Transverse colon (tissue), 4 donors: ENCODE data around the gene OOSP2. TPM values are rescaled to one million over a fixed set of nuclear protein-coding genes. Genes with fewer than 3 reads are reported as not detected.

Experiments used
- DNase-seq: peaks from one replicate; pipeline ENCODE4 v3.0.0-alpha.2; 2019
- H3K27ac ChIP-seq, 4 donors: fragments of 200-600 bp; sonication (generic); 2 replicates each; pipeline ENCODE4 v1.5.1; 2016 to 2018; ENCODE audit warnings: inconsistent platforms in 4 of 4
- H3K27me3 ChIP-seq: fragments of 200-600 bp; sonication (generic); 2 replicates; pipeline ENCODE4 v1.5.1; 2017; ENCODE audit warnings: inconsistent platforms
- H3K36me3 ChIP-seq, 4 donors: fragments of 200-600 bp; sonication (generic); 2 replicates each; pipeline ENCODE4 v1.5.1; 2017 to 2019; ENCODE audit warnings: inconsistent platforms in 4 of 4
- H3K4me1 ChIP-seq, 4 donors: fragments of 200-600 bp; sonication (generic); 2 replicates each; pipeline ENCODE4 v1.5.1; 2017 to 2020; ENCODE audit warnings: inconsistent platforms in 4 of 4
- H3K4me3 ChIP-seq, 4 donors: fragments of 200-600 bp; sonication (generic); 1 replicate in 1 of 4; 2 replicates in 3 of 4; pipeline versions ENCODE4 v1.5.1 to v1.6.1; 2017 to 2019; ENCODE audit warnings: inconsistent platforms in 4 of 4
- H3K9me3 ChIP-seq, 2 donors: fragments of 200-600 bp; sonication (generic); 2 replicates each; pipeline ENCODE4 v1.5.1; 2017 to 2019; ENCODE audit warnings: inconsistent platforms in 2 of 2
- EP300 ChIP-seq: sonication (generic); formaldehyde crosslinking; IDR thresholded peaks from one replicate; pipeline ENCODE4 v1.6.1; 2017; ENCODE audit warnings: antibody characterized with exemption, low read depth
- POLR2A ChIP-seq: fragments of 450-650 bp; IDR thresholded peaks from one replicate; pipeline ENCODE4 v1.6.1; 2016; ENCODE audit warnings: antibody characterized with exemption, mild to moderate bottlenecking, moderate library complexity
- POLR2AphosphoS5 ChIP-seq, 3 donors: sonication (generic); formaldehyde crosslinking; IDR thresholded peaks; one replicate each; pipeline ENCODE4 v1.6.1; 2016; ENCODE audit warnings: antibody characterized with exemption in 3 of 3
- WGBS, 2 donors: methylation state at CpG; one replicate each; pipeline ENCODE4 v1.1.5; 2018; ENCODE audit warnings: low coverage in 1 of 2; 5-methylcytosine and 5-hydroxymethylcytosine counted together
- in situ Hi-C, 4 donors: fragments of 200-750 bp; cut with MboI; loops; one replicate each; pipeline versions ENCODE4 v1.15.0 to v1.15.1; 2017; ENCODE audit warnings: low sequenced_read_pairs in 3 of 4, low pct_ligation_motif_present in 1 of 4, low pct_unique_long_range_greater_than_20kb in 1 of 4
- intact Hi-C: fragments of 100-400 bp; cut with DNase I; formaldehyde crosslinking; loops from one replicate; pipeline ENCODE4 v1.15.1; 2023; ENCODE audit warnings: low total_unique reads
- total RNA-seq, 4 donors: library from RNA; depleted of rRNA; stranded (reverse); fragments of >200 nt; gene quantifications; one replicate each; pipeline ENCODE4 v1.1.0, GENCODE V29; 2016
- TF ChIP-seq, protein P1 (sequence below), 5 experiments: fragments of 200-600 bp in 3 of 5; fragments of 450-650 bp in 2 of 5; sonication (generic) in 3 of 5; IDR thresholded peaks; 1 replicate in 2 of 5; 2 replicates in 3 of 5; pipeline ENCODE4 v1.5.1; 2016 to 2017; ENCODE audit warnings: antibody characterized with exemption in 5 of 5, inconsistent platforms in 3 of 5, mild to moderate bottlenecking in 2 of 5, moderate library complexity in 1 of 5

OOSP2 gene
- total RNA-seq, 4 donors from 2014 or later = not detected

DNA sequence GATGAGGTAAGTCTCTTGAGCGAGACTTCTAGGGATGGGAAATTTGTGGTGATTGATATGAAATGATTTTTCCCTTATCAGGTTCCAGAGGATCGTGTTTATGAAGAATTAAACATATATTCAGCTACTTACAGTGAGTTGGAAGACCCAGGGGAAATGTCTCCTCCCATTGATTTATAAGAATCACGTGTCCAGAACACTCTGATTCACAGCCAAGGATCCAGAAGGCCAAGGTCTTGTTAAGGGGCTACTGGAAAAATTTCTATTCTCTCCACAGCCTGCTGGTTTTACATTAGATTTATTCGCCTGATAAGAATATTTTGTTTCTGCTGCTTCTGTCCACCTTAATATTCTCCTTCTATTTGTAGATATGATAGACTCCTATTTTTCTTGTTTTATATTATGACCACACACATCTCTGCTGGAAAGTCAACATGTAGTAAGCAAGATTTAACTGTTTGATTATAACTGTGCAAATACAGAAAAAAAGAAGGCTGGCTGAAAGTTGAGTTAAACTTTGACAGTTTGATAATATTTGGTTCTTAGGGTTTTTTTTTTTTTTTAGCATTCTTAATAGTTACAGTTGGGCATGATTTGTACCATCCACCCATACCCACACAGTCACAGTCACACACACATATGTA is 55.4 kb downstream of the OOSP2 start:
- H3K27ac ChIP-seq = no peak overlapping the region
- H3K9me3 ChIP-seq = no peaks in the 10 kb centered on the region
- peaks cover 0 to 5% (median 2%) of the 10 kb centered on the region in 4 donors for H3K4me1 ChIP-seq
- no peak for DNase-seq
- no peaks in the 10 kb centered on the region for H3K27me3 ChIP-seq
- intact Hi-C loops = no loop called here
- 64 to 75% methylated on average over 4 of the region's 4 CpGs for WGBS, 2 donors
- in situ Hi-C loops = no loop called here
- TF ChIP-seq EP300 (no peak), POLR2A (no peak), POLR2AphosphoS5 (IDR thresholded peaks at IDR 0.05) (no peak)
- TF ChIP-seq, protein P1, sequence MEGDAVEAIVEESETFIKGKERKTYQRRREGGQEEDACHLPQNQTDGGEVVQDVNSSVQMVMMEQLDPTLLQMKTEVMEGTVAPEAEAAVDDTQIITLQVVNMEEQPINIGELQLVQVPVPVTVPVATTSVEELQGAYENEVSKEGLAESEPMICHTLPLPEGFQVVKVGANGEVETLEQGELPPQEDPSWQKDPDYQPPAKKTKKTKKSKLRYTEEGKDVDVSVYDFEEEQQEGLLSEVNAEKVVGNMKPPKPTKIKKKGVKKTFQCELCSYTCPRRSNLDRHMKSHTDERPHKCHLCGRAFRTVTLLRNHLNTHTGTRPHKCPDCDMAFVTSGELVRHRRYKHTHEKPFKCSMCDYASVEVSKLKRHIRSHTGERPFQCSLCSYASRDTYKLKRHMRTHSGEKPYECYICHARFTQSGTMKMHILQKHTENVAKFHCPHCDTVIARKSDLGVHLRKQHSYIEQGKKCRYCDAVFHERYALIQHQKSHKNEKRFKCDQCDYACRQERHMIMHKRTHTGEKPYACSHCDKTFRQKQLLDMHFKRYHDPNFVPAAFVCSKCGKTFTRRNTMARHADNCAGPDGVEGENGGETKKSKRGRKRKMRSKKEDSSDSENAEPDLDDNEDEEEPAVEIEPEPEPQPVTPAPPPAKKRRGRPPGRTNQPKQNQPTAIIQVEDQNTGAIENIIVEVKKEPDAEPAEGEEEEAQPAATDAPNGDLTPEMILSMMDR (IDR thresholded peaks at IDR 0.05) = no peak
- H3K4me3 ChIP-seq = no peak overlapping the region
- H3K36me3 ChIP-seq = no peaks in the 10 kb centered on the region

DNA sequence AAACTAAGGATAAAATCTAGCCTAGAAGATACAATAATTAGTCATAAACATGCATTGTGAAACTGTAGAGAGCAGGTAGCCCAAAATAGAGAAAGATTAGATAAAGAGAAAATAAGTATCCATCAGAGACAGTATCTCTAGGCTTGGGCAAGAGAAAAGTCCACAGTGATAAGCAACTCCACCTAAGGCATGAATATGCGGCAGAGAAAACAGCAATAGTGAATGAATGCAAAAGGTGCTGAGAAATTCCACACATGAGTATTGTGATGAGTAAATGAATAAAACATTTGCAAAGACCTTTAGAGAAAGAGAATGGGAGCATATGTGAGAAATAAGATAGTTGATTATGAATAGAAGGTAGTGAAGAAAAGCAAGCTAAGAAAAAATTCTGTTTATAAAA is 57.0 kb downstream of the OOSP2 start:
- peaks cover 0 to 8% (median 2%) of the 10 kb centered on the region in 4 donors for H3K4me1 ChIP-seq
- WGBS, 2 donors = 88 to 100% methylated on average over 1 of the region's 1 CpG
- DNase-seq = no peak
- no peaks in the 10 kb centered on the region for H3K9me3 ChIP-seq
- in situ Hi-C loops (no loop called here), intact Hi-C loops (no loop called here)
- H3K36me3 ChIP-seq = no peaks in the 10 kb centered on the region
- H3K27ac ChIP-seq = no peak overlapping the region
- TF ChIP-seq POLR2A = no peak
- TF ChIP-seq, protein P1 (IDR thresholded peaks at IDR 0.05) = no peak
- TF ChIP-seq EP300 = no peak
- TF ChIP-seq POLR2AphosphoS5 (IDR thresholded peaks at IDR 0.05) = no peak
- H3K4me3 ChIP-seq = no peak overlapping the region
- H3K27me3 ChIP-seq = no peaks in the 10 kb centered on the region

Other genes starting within 250 kb of the OOSP2 start
- 10 to 100 TPM in 3 of 4 donors, 1 to 10 TPM in 1; 7.5 to 62.4 (median 37.2) TPM for gene MRPL16, start 229.6 kb upstream of the OOSP2 start, total RNA-seq
- not detected for gene CBLIF, start 194.9 kb upstream of the OOSP2 start, total RNA-seq
- not detected for gene TCN1, start 173.9 kb upstream of the OOSP2 start, total RNA-seq
- not detected for gene OOSP3, start 161.6 kb upstream of the OOSP2 start, total RNA-seq
- gene OOSP1, start 102.0 kb upstream of the OOSP2 start, total RNA-seq = not detected
- gene OOSP4A, start 76.4 kb upstream of the OOSP2 start, total RNA-seq = not detected
- not detected for gene OOSP4B, start 23.2 kb upstream of the OOSP2 start, total RNA-seq
- gene MS4A3, start 16.3 kb downstream of the OOSP2 start, total RNA-seq = not detected
- gene MS4A2, start 48.3 kb downstream of the OOSP2 start, total RNA-seq = 1 to 10 TPM in 1 of 4 donors, under 1 TPM in 1, not detected in 2; 0.14 to 2.2 TPM
- 10 to 100 TPM in 2 of 4 donors, 1 to 10 TPM in 1, under 1 TPM in 1; 0.75 to 54.3 (median 27.4) TPM for gene MS4A6A, start 142.7 kb downstream of the OOSP2 start, total RNA-seq
- 10 to 100 TPM in 1 of 4 donors, 1 to 10 TPM in 2, under 1 TPM in 1; 0.96 to 50.1 (median 8.0) TPM for gene MS4A4E, start 202.7 kb downstream of the OOSP2 start, total RNA-seq
- gene MS4A4A, start 240.3 kb downstream of the OOSP2 start, total RNA-seq = 10 to 100 TPM in 3 of 4 donors, 1 to 10 TPM in 1; 7.6 to 23.8 (median 12.0) TPM